Inferior parietal cortex (tissue), 1 donor: ENCODE measurements around the gene EIF3M.

Source experiments
- DNase-seq: peaks from one replicate; pipeline ENCODE4 v3.0.0-alpha.2; 2016; ENCODE audit errors: extremely low spot score

The EIF3M gene

GRCh38 chr11:32583459-32584271 is at the start of gene EIF3M:
Gene EIF3M (plus strand): TSS chr11:32583831. CDS start chr11:32583888, 57 bp downstream.
- peak; percentile 92 for DNase-seq

DNA sequence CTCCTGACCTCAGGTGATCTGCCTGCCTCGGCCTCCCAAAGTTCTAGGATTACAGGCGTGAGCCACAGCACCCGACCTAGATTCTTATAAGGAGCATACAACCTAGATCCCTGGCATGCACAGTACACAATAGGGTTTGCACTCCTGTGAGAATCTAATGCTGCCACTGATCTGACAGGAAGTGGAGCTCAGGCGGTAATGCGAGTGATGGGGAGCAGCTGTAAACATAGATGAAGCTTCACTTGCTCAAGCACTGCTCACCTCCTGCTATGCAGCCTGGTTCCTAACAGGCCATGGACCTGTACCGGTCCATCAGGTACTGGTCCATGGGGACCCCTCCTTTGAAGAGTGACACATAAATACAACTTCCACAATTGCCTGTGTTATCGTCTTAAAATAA is 44.8 kb upstream of the EIF3M start:
- no peak for DNase-seq

DNA sequence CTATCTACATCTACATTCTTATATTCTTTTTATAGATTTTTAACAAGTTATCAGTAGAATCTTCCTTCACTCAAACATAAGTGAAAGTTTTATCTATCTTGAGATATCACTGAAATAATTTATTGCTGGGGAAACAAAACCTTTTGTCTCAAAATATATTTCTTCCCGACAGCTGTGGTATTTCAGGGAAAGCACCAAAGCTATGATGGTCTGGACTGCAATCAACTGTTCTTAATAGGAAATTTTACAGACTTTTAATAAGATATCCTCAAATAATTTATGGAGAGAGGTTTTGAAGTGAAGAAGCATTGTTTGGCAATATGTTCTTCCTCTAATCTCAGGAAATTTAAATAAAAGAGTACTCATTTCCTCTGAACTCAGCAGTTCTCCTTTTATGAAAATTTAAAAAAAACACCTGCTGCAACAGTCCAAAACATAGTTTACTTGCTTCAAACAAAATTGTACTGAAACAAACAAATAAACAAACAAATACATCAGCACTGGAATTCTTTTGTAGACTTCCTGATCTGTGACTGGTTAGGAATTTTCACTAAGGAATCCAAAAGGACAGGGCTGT is 33.9 kb upstream of the EIF3M start:
- no peak for DNase-seq

DNA sequence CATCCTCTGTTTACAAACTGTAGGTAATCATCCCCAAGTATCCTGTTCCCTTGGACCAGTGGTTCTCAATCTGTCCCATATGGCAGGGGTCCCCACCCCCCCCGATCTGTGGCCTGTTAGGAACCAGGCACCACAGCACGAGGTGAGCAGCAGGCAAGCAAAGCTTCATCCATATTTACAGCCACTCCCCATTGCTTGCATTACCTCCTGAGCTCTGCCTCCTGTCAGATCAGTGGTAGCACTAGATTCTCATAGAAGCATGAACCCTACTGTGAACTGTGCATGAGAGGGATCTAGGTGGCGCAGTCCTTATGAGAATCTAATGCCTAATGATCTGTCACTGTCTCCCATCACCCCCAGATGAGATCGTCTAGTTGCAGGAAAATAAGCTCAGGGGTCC is 33.4 kb upstream of the EIF3M start:
- DNase-seq, result no peak

- no peak for DNase-seq
Measured at GRCh38 chr11:32555091-32555490, 28.5 kb upstream of the EIF3M start.

DNA sequence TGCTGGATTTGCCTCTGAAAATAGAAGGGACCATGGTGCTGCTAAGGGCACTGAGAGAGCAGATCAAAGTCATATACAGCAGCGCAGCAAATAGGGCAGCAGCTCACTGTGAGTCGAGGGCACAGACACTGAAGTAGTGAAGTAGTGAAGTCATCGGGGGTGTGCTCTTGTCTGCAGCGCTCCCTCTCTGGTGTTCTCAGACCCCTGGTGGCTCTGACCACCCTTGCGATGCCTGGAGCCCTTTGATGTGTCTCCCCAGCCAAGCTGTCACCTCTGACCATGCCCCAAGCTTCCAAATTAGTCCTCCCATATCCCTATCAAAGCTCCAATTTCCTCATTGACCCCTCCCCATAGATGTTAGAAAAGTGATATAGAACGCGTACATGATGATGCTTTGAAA is 27.7 kb upstream of the EIF3M start:
- no peak for DNase-seq

DNA sequence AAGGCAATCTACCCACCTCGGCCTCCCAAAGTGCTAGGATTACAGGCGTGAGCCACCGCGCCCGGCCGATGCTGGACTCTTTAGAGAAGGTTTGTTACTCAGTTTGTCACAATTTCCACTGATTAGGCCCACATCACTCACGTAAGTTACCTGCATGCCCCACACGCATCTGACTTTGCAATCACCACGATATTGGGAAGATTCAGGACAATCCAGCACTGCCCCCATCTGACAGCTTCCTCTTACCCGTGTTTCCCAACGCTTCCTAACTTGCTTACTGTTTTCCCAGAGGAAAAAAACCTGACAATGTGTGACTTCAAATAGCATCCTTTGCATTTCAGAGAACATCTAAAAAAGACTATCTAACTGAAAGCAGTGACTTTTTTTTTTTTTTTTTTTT is 21.8 kb upstream of the EIF3M start:
- DNase-seq, result no peak

GRCh38 chr11:32562839-32563599 is 20.6 kb upstream of the EIF3M start:
- no peak for DNase-seq

- no peak for DNase-seq
Measured at GRCh38 chr11:32563600-32563959, 20.1 kb upstream of the EIF3M start.

DNA sequence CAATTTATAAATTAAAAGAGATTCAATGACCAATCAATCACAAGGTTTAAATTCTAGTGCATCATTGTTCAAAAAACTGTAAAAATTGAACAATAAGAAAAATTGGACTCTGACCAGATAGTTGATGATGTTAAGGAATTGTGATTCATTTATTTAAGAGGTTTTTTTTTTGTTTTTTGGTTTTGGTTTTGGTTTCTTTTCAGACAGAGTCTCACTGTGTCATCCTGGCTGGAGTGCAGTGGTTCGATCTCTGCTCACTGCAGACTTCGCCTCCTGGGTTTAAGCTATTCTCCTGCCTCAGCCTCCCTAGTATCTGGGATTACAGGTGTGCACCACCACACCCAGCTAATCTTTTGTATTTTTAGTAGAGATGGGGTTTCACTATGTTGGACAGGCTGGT is 17.1 kb upstream of the EIF3M start:
- no peak for DNase-seq

GRCh38 chr11:32567154-32567553 is 16.5 kb upstream of the EIF3M start:
- DNase-seq, result no peak

- no peak for DNase-seq
Measured at GRCh38 chr11:32569313-32569881, 14.2 kb upstream of the EIF3M start.

DNA sequence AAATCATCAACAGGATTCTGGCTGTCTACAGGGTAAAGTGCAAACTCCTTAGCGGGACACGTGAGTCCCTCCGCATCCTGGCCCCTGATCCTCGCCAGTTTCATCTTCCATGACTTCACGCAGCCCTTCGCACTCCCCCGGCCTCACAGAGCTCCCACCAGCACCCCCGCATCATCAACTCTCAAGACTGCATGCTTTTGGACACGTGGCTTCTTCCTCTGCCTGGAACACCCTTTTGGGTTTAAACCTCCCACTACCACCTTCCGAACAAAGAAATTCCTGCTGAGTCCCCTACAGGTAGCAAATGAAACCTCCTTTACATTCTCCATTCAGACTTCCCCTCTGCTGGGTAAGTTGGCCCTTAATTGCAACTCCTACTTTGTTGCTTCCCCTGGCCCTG is 12.6 kb upstream of the EIF3M start:
- no peak for DNase-seq

DNA sequence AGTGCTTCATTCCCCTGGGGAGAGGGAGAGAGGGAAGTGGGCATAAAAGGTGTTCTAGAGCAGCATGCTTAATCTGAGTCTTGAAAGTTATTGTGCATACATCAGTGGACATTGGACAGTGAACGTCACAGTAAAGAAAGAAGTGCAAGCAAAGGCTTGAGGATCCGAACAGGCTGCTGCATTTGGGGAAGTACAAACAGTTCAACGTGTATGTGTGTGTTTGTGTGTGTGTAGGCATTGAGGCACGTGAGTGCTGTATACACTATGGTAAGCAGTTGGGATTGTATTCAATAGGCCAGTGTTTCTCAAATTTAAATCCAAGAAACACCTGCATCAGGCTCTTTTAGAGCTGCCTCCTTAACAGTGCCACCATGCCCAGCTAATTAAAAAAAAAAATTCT is 10.4 kb upstream of the EIF3M start:
- DNase-seq, result no peak

DNA sequence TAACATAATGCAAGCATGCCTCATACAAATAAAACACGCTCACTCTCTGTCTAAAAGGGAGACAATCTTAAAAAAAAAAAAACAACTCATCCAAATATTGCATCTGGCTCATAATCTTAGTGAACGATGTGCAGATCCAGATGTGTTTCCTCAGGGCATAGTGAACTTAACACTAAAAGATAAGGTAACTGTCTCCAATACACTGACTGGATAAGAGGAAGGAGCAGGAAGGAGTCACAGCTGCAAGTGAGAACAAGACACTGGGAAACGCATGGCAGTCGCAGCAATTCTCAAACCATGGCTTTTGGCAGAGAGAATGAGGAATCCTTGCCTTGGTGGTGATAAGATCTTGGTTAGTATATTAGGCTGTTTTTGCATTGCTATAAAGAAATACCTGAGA is 9.2 kb upstream of the EIF3M start:
- no peak for DNase-seq

GRCh38 chr11:32575070-32575469 is 8.6 kb upstream of the EIF3M start:
- no peak for DNase-seq

DNA sequence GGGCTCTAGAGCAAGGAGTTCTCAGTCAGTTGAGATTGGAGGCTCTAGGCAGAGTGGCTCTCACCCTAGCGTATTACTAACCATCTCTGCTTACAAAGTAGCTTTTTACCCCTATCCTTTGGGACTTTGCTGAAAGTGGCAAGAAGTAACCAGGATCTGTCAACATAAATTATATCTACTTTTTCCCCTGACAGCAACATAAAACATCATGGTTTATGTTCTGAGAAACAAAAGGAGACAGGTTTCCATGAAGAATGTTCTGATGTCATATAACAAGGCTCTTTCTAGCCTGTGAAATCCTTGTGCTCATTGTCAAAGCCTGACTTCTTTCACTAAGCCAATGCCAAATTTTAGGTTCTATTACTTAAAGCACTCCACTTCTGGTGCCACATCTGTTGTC is 7.2 kb upstream of the EIF3M start:
- DNase-seq, result no peak

DNA sequence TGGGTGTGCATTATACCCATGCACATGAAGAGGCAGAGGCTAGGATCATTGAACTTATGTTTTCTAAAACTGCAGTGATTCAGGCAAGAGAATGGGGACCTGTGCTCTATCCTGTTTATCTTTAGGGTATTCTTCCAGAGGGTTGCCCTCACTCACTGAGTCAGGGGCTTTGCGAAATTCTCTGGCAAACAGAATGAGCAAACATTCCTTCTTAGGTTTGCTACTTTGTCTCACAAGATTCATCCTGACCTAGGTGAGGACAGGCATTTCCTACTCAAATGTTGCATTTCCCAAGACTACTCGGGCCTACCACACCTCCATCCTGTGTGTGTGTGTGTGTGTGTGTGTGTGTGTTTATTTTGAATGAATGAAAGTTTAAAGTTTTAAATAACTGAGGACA is 2.7 kb upstream of the EIF3M start:
- no peak for DNase-seq

- DNase-seq, result no peak
Measured at GRCh38 chr11:32581556-32581955, 2.1 kb upstream of the EIF3M start.

GRCh38 chr11:32584921-32585320 is 1.3 kb downstream of the EIF3M start:
- DNase-seq, result no peak

DNA sequence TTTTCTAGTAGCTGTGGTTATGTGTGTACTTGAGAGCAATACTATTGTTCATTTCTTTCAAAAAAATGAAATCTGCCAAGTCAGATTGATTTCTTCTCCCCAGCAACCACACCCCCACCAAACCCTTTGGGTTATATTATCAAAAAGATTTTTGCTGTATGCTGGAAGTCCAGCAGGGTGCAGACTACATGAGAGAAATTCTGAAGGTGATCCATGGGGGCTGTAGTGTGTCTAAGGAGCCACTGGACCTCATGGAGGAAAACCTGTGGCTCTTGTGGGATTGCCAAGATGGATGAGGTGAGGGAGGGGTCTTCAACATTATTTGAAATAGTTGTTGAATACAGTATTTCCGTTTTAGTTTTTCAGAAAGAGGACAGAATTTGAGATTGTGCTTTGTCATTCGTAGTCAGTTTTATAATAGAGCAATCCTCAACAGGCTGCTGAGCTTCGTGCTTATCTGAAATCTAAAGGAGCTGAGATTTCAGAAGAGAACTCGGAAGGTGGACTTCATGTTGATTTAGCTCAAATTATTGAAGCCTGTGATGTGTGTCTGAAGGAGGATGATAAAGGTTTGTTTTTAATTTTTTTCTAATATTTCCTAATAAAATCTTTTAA is 3.1 kb downstream of the EIF3M start:
- DNase-seq, result no peak

GRCh38 chr11:32594272-32594671 is 10.6 kb downstream of the EIF3M start:
- DNase-seq, result no peak
